Stimulated activated CD4-positive, alpha-beta T cell treated with anti-CD3 and anti-CD28 coated beads, Interleukin-4, amount 100 ng/mL, for 4 hours (primary cell): ENCODE measurements around the gene FGF22.
A peak's percentile ranks its signal among the peaks of the same experiment; 100 is the strongest.
"Not testable (repeated sequence)": the region's sequence is repeated elsewhere in the genome, so short reads cannot be mapped to it uniquely, and the experiment has no call there.

Source experiments
- DNase-seq, 2 experiments: peaks; one replicate each; pipeline ENCODE4 v3.0.0-alpha.2; 2020

FGF22 gene

GRCh38 chr19:622666-623065 lies 17.0 kb upstream of the FGF22 start:
- DNase-seq, result no peak

GRCh38 chr19:623175-623916 lies 16.3 kb upstream of the FGF22 start:
- DNase-seq, result no peak

GRCh38 chr19:623974-624373 lies 15.7 kb upstream of the FGF22 start:
- no peak for DNase-seq

- DNase-seq, result no peak
These were observed 15.1 kb upstream of the FGF22 start for GRCh38 chr19:624433-625109.

- DNase-seq, result no peak
These were observed 14.4 kb upstream of the FGF22 start for GRCh38 chr19:625257-625656.

GRCh38 chr19:626566-626965 lies 13.1 kb upstream of the FGF22 start:
- DNase-seq, result not testable (repeated sequence)

GRCh38 chr19:628168-628567 lies 11.5 kb upstream of the FGF22 start:
- DNase-seq, result no peak

- not testable (repeated sequence) for DNase-seq
These were observed 10.2 kb upstream of the FGF22 start for GRCh38 chr19:629515-629914.

- no peak for DNase-seq
These were observed 9.5 kb upstream of the FGF22 start for GRCh38 chr19:629961-630714.

GRCh38 chr19:632579-633067 lies 7.1 kb upstream of the FGF22 start:
- peak; percentile 21 to 52 for DNase-seq

GRCh38 chr19:633068-633785 lies 6.5 kb upstream of the FGF22 start, which contains the start of gene POLRMT:
POLRMT (minus strand) TSS chr19:633537; CDS start chr19:633512, 25 bp downstream.
- peak; percentile 92 to 97 for DNase-seq

GRCh38 chr19:633786-634639 lies 5.7 kb upstream of the FGF22 start:
- no peak for DNase-seq

- DNase-seq, result no peak
These were observed 4.6 kb upstream of the FGF22 start for GRCh38 chr19:634975-635652.

GRCh38 chr19:638906-639252 lies 800 bp upstream of the FGF22 start:
- no peak for DNase-seq

- no peak for DNase-seq
These were observed 481 bp downstream of the FGF22 start for GRCh38 chr19:640161-640558.

- no peak for DNase-seq
These were observed 1.0 kb downstream of the FGF22 start for GRCh38 chr19:640606-641189.

- DNase-seq, result no peak
These were observed 2.0 kb downstream of the FGF22 start for GRCh38 chr19:641702-642101.

GRCh38 chr19:642767-643727 lies 3.4 kb downstream of the FGF22 start:
- DNase-seq, result no peak

- DNase-seq, result no peak
These were observed 4.1 kb downstream of the FGF22 start for GRCh38 chr19:643736-644135.

GRCh38 chr19:644363-644762 lies 4.7 kb downstream of the FGF22 start:
- no peak for DNase-seq
